ENCODE data around the gene BAG3. TPM values are rescaled to one million over a fixed set of nuclear protein-coding genes. Genes with fewer than 3 reads are reported as not detected.

BAG3 gene
- total RNA-seq, 4 donors from 2014 or later, result 22.5 to 85.7 (median 32.4) TPM

DNA sequence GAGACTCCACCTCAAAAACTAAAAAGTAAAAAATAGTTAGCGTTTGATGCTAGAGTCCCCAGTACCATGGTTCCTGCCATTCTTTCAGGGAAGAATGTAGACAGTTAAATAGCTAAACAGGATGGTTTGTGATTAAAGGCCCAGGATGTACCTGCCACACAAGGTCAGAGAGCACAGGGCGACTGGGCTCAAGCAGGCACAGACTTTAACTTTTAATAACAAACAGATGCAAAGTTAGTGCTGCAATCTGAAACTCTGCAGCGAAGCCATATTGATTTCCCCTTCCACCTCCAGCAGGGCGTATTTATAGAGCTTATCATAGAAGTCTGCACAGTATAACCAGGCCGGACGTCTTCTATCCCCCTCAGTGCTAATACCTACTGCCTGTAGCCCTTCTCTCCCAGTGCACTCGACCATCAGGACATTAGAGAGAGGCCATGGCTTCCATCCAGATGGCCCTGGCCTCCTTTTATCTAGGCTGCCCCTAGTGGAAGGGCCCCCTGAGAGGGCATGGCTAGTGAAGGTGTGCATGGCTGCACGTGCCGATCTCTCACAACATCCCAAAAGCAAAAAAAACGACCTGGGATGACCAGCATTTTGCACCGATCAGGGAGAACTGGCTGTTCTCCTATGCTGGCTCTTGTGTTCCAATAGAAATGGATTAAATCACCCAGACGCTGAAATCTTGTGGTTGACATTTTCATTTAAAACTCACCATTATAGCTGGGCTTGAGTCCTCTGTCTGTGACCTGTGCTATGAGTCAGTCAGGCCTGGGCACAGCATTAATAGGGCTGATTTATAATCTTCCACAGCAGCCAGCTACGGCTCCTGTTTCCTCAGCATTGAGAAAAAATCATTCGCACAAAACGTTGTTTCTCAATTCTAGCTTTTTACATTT, 7.6 kb upstream of the BAG3 start:
- intact Hi-C loops (cut with DNase I; ENCODE audit: low total_unique reads) (no loop called here), in situ Hi-C loops (cut with MboI; ENCODE audit: low pct_ligation_motif_present in 1 of 4, low pct_unique_long_range_greater_than_20kb in 1 of 4, low sequenced_read_pairs in 3 of 4) (no loop called here)
- H3K9me3 ChIP-seq, result peaks cover 0 to 3% of the 10 kb centered on the region in 2 donors
- 84% methylated on average over 5 to 15 of the region's 15 CpGs for WGBS, 2 donors (ENCODE audit: low coverage in 1 of 2)
- H3K27me3 ChIP-seq, result no peaks in the 10 kb centered on the region
- H3K4me3 ChIP-seq, result no peak overlapping the region
- DNase-seq, result no peak
- peaks cover 0 to 5% (median 3%) of the 10 kb centered on the region in 4 donors for H3K4me1 ChIP-seq
- H3K27ac ChIP-seq, result no peak overlapping the region
- no peaks in the 10 kb centered on the region for H3K36me3 ChIP-seq
- TF ChIP-seq POLR2A (IDR thresholded peaks at IDR 0.05), result no peak
- TF ChIP-seq, protein P1, sequence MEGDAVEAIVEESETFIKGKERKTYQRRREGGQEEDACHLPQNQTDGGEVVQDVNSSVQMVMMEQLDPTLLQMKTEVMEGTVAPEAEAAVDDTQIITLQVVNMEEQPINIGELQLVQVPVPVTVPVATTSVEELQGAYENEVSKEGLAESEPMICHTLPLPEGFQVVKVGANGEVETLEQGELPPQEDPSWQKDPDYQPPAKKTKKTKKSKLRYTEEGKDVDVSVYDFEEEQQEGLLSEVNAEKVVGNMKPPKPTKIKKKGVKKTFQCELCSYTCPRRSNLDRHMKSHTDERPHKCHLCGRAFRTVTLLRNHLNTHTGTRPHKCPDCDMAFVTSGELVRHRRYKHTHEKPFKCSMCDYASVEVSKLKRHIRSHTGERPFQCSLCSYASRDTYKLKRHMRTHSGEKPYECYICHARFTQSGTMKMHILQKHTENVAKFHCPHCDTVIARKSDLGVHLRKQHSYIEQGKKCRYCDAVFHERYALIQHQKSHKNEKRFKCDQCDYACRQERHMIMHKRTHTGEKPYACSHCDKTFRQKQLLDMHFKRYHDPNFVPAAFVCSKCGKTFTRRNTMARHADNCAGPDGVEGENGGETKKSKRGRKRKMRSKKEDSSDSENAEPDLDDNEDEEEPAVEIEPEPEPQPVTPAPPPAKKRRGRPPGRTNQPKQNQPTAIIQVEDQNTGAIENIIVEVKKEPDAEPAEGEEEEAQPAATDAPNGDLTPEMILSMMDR (IDR thresholded peaks at IDR 0.05), result no peak
- TF ChIP-seq POLR2AphosphoS5 (IDR thresholded peaks at IDR 0.05), result no peak
- no peak for TF ChIP-seq EP300 (IDR thresholded peaks at IDR 0.05; ENCODE audit: low read depth)

DNA sequence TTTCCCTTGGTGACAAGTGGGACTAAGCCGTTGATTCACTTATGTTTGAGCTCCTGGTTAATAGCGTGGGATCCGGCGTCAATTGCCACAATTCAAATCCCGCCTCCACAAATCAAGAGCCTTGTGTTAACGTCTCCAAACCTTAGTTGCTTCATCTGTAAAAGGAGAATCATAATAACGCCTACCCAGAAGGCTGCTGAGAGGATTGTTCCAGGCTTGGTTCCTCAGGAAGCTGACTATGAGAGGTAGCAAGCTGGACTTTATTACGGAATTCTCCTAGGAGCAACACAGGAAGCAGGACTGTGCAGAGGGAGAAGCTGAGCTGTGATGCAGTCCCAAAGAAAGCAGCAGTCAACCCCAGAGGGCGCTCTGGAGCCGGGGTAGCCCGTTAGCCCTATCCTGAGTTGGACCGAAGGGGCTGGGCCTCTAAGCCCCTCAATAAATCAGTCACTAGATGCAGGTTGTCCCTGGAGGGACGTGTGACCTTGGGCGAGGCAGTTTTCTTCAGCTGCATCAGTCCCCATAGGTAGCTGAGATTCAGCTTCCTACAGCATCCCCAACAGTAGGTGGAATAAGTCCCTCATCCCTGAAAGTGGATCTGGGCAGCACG, 6.9 kb upstream of the BAG3 start:
- no peak overlapping the region for H3K27ac ChIP-seq
- H3K4me3 ChIP-seq, result no peak overlapping the region
- no peaks in the 10 kb centered on the region for H3K27me3 ChIP-seq
- intact Hi-C loops (cut with DNase I; ENCODE audit: low total_unique reads) (no loop called here), in situ Hi-C loops (cut with MboI; ENCODE audit: low pct_ligation_motif_present in 1 of 4, low pct_unique_long_range_greater_than_20kb in 1 of 4, low sequenced_read_pairs in 3 of 4) (no loop called here)
- H3K9me3 ChIP-seq, result peaks cover 0 to 3% of the 10 kb centered on the region in 2 donors
- DNase-seq, result no peak
- no peaks in the 10 kb centered on the region for H3K36me3 ChIP-seq
- 79% methylated on average over 15 of the region's 15 CpGs; no CpG with 5 or more reads in 1 of the 2 donors for WGBS, 2 donors (ENCODE audit: low coverage in 1 of 2)
- TF ChIP-seq EP300 (IDR thresholded peaks at IDR 0.05; ENCODE audit: low read depth) (no peak), POLR2A (IDR thresholded peaks at IDR 0.05) (no peak), POLR2AphosphoS5 (IDR thresholded peaks at IDR 0.05) (no peak)
- TF ChIP-seq, protein P1 (IDR thresholded peaks at IDR 0.05), result no peak
- peaks cover 0 to 5% (median 3%) of the 10 kb centered on the region in 4 donors for H3K4me1 ChIP-seq

DNA sequence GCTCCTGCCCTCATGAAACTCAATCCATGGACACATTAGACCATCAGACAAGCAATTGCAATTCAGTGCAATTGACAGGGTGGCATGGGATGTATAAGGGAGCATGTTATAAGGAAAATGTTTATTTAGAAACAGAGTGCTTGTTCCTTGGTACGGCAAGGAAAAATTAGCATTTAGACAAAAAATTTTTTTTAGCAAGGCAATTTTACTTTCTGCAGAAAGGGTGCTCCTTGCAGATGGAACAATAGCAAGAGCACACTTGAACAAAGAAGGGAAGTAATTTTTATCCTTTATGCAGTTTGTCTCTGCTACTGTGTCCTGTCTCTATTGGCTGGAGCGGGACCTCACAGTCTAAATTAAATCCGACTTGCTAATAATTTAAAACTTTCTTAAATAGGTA, 6.2 kb upstream of the BAG3 start:
- intact Hi-C loops (cut with DNase I; ENCODE audit: low total_unique reads) (no loop called here), in situ Hi-C loops (cut with MboI; ENCODE audit: low pct_ligation_motif_present in 1 of 4, low pct_unique_long_range_greater_than_20kb in 1 of 4, low sequenced_read_pairs in 3 of 4) (no loop called here)
- H3K36me3 ChIP-seq, result no peaks in the 10 kb centered on the region
- H3K27me3 ChIP-seq, result no peaks in the 10 kb centered on the region
- no peak overlapping the region for H3K4me3 ChIP-seq
- WGBS, 2 donors (ENCODE audit: low coverage in 1 of 2), result 90% methylated on average over 3 of the region's 3 CpGs
- H3K9me3 ChIP-seq, result peaks cover 0 to 3% of the 10 kb centered on the region in 2 donors
- H3K4me1 ChIP-seq, result peaks cover 0 to 5% (median 3%) of the 10 kb centered on the region in 4 donors
- TF ChIP-seq, protein P1 (IDR thresholded peaks at IDR 0.05), result no peak
- TF ChIP-seq POLR2A (IDR thresholded peaks at IDR 0.05), result no peak
- TF ChIP-seq EP300 (IDR thresholded peaks at IDR 0.05; ENCODE audit: low read depth), result no peak
- no peak for TF ChIP-seq POLR2AphosphoS5 (IDR thresholded peaks at IDR 0.05)
- H3K27ac ChIP-seq, result no peak overlapping the region
- DNase-seq, result no peak

DNA sequence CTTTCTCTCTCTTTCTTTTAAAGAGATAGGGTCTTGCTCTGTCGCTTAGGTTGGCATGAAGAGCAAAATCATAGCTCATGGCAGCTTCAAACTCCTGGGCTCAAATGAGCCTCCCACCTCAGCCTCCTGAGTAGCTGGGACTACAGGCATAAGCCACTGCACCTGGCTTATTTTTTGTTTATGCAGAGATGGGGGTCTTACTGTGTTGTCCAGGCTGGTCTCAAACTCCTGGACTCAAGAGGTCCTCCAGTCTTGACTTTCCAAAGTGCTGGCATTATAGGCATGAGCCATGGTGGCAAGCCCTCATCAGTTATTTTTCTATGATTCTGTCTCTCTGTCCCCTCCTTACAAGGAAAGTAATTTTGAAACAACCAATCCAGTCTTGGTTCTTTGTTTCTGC, 1.1 kb upstream of the BAG3 start:
- H3K4me3 ChIP-seq, result no peak overlapping the region
- no peak for TF ChIP-seq POLR2AphosphoS5 (IDR thresholded peaks at IDR 0.05)
- no peak for TF ChIP-seq POLR2A (IDR thresholded peaks at IDR 0.05)
- TF ChIP-seq EP300 (IDR thresholded peaks at IDR 0.05; ENCODE audit: low read depth), result no peak
- TF ChIP-seq, protein P1 (IDR thresholded peaks at IDR 0.05), result no peak
- peak overlapping the region in 2 of 4 donors; percentile 93 to 94 for H3K27ac ChIP-seq
- in situ Hi-C loops (cut with MboI; ENCODE audit: low pct_ligation_motif_present in 1 of 4, low pct_unique_long_range_greater_than_20kb in 1 of 4, low sequenced_read_pairs in 3 of 4), result no loop called here
- DNase-seq, result no peak
- no peaks in the 10 kb centered on the region for H3K9me3 ChIP-seq
- H3K27me3 ChIP-seq, result no peaks in the 10 kb centered on the region
- intact Hi-C loops (cut with DNase I; ENCODE audit: low total_unique reads), result no loop called here
- no peaks in the 10 kb centered on the region for H3K36me3 ChIP-seq
- peaks cover 10 to 30% (median 25%) of the 10 kb centered on the region in 4 donors for H3K4me1 ChIP-seq
- 92% methylated on average over 1 of the region's 1 CpG; no CpG with 5 or more reads in 1 of the 2 donors for WGBS, 2 donors (ENCODE audit: low coverage in 1 of 2)

Data from transverse colon (tissue), 4 donors.